Prostate gland (tissue), 2 donors: ENCODE measurements around the gene SNX13. TPM values are rescaled to one million over a fixed set of nuclear protein-coding genes. Genes with fewer than 3 reads are reported as not detected.
"Not testable (repeated sequence)": the region's sequence is repeated elsewhere in the genome, so short reads cannot be mapped to it uniquely, and the experiment has no call there.

Experiments used
- DNase-seq: peaks from one replicate; pipeline ENCODE4 v3.0.0-alpha.2; 2019; ENCODE audit warnings: low spot score
- H3K27ac ChIP-seq, 2 donors: fragments of 200-600 bp; sonication (generic); 2 replicates each; pipeline ENCODE4 v1.5.1; 2017 to 2019
- H3K27me3 ChIP-seq: fragments of 200-600 bp; sonication (generic); replicated peaks from 2 replicates; pipeline ENCODE4 v1.5.1; 2019; ENCODE audit not compliant: insufficient read depth
- H3K36me3 ChIP-seq, 2 donors: fragments of 200-600 bp; sonication (generic); 1 replicate in 1 of 2; 2 replicates in 1 of 2; pipeline versions ENCODE4 v1.5.1 to v1.8.1; 2017 to 2019
- H3K4me1 ChIP-seq: fragments of 200-600 bp; sonication (generic); replicated peaks from 2 replicates; pipeline ENCODE4 v1.5.1; 2019
- H3K4me3 ChIP-seq, 2 donors: fragments of 200-600 bp; sonication (generic); 2 replicates each; pipeline ENCODE4 v1.5.1; 2017 to 2019
- H3K9me3 ChIP-seq: fragments of 200-600 bp; sonication (generic); 2 replicates; pipeline ENCODE4 v1.5.1; 2017
- CTCF ChIP-seq, 4 experiments: fragments of 200-600 bp in 2 of 4; fragments of 450-650 bp in 2 of 4; sonication (generic) in 2 of 4; IDR thresholded peaks; 1 replicate in 3 of 4; 2 replicates in 1 of 4; pipeline ENCODE4 v1.5.1; 2016 to 2019; ENCODE audit warnings: antibody characterized with exemption in 4 of 4, mild to moderate bottlenecking in 2 of 4, moderate library complexity in 2 of 4
- POLR2A ChIP-seq: fragments of 450-650 bp; IDR thresholded peaks from one replicate; pipeline ENCODE4 v1.6.1; 2016; ENCODE audit warnings: antibody characterized with exemption, mild to moderate bottlenecking
- POLR2AphosphoS5 ChIP-seq: sonication (generic); formaldehyde crosslinking; IDR thresholded peaks from one replicate; pipeline ENCODE4 v1.6.1; 2017; ENCODE audit warnings: antibody characterized with exemption
- WGBS: methylation state at CpG from one replicate; pipeline ENCODE4 v1.1.5; 2018; 5-methylcytosine and 5-hydroxymethylcytosine counted together
- intact Hi-C: fragments of 100-400 bp; cut with DNase I; formaldehyde crosslinking; loops from one replicate; pipeline ENCODE4 v1.14.2; 2022
- total RNA-seq, 2 donors: library from RNA; depleted of rRNA; stranded (reverse); fragments of >200 nt; gene quantifications; one replicate each; pipeline ENCODE4 v1.1.0, GENCODE V29; 2016

Gene SNX13
- total RNA-seq, 2 donors from 2014 or later: 46.9 to 63.5 TPM

- Histone ChIP-seq H3K36me3 (no peaks in the 10 kb centered on the region), H3K27me3 (no peaks in the 10 kb centered on the region), H3K4me1 (no peaks in the 10 kb centered on the region), H3K4me3 (no peak overlapping the region), H3K27ac (no peak overlapping the region), H3K9me3 (no peaks in the 10 kb centered on the region)
- WGBS: 89% methylated on average over 5 of the region's 5 CpGs
- TF ChIP-seq POLR2A (no peak), CTCF (IDR thresholded peaks at IDR 0.05) (no peak), POLR2AphosphoS5 (no peak)
- no peak for DNase-seq
- intact Hi-C loops: no loop called here
Measured at GRCh38 chr7:17912536-17913235, 27.6 kb downstream of the SNX13 start.

DNA sequence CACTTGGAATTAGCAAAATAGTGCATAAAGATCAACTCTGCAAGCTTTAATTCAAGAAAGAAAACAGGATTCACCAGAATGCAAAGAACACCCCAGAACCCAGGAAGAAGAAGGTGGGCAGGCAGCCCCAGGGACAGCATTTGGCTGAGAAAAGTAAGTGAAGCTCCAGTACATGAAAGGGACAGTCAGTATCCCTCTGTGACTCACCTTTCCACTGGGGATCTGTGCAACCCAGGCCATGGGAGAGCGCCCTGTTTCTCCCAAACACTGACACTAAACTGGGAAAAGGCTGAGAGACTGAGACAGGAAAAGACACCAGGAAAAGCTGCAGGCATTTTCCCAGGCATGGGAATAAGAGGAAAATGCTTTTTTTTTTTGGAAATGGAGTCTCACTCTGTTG lies 28.2 kb downstream of the SNX13 start:
- H3K27ac ChIP-seq: no peak overlapping the region
- DNase-seq: no peak
- 62% methylated on average over 1 of the region's 1 CpG for WGBS
- H3K4me3 ChIP-seq: no peak overlapping the region
- no peaks in the 10 kb centered on the region for H3K4me1 ChIP-seq
- no peaks in the 10 kb centered on the region for H3K36me3 ChIP-seq
- TF ChIP-seq POLR2AphosphoS5: no peak
- TF ChIP-seq POLR2A: no peak
- TF ChIP-seq CTCF (IDR thresholded peaks at IDR 0.05): no peak
- H3K9me3 ChIP-seq: no peaks in the 10 kb centered on the region
- intact Hi-C loops: no loop called here
- no peaks in the 10 kb centered on the region for H3K27me3 ChIP-seq

DNA sequence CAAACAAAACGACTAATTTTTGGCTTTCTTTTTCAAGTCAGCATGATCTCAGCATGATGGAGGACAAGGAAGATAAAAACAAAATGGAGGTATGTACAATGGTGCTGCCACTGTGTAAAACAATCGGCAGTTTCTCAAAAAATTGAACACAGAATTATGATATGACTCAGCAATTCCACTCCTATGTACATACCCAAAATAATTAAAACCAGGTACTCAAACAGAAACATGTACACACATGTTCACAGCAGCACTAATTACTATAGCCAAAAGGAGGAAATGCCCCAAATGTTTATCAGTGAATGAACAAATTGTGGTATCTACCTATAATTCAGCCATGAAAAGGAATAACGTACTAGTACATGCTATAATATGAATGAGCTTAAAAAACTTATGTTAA lies 29.9 kb downstream of the SNX13 start:
- Histone ChIP-seq H3K27ac (no peak overlapping the region), H3K4me1 (no peaks in the 10 kb centered on the region), H3K4me3 (no peak overlapping the region), H3K9me3 (no peaks in the 10 kb centered on the region), H3K27me3 (no peaks in the 10 kb centered on the region), H3K36me3 (no peaks in the 10 kb centered on the region)
- TF ChIP-seq CTCF (IDR thresholded peaks at IDR 0.05) (no peak), POLR2AphosphoS5 (no peak), POLR2A (no peak)
- 89% methylated on average over 3 of the region's 3 CpGs for WGBS
- no peak for DNase-seq
- intact Hi-C loops: no loop called here

- H3K9me3 ChIP-seq, H3K4me3 ChIP-seq, intact Hi-C loops, H3K27me3 ChIP-seq, H3K36me3 ChIP-seq, DNase-seq, H3K4me1 ChIP-seq, H3K27ac ChIP-seq: not testable (repeated sequence)
- WGBS: 85% methylated on average over 4 of the region's 4 CpGs
Measured at GRCh38 chr7:17909310-17909709, 31.0 kb downstream of the SNX13 start.

- no peak for TF ChIP-seq POLR2A
- TF ChIP-seq POLR2AphosphoS5: no peak
- TF ChIP-seq CTCF (IDR thresholded peaks at IDR 0.05): no peak
- DNase-seq: no peak
- intact Hi-C loops: no loop called here
- Histone ChIP-seq H3K9me3 (no peaks in the 10 kb centered on the region), H3K4me1 (no peaks in the 10 kb centered on the region), H3K27me3 (no peaks in the 10 kb centered on the region), H3K27ac (no peak overlapping the region), H3K4me3 (no peak overlapping the region), H3K36me3 (no peaks in the 10 kb centered on the region)
- WGBS: 96% methylated on average over 1 of the region's 1 CpG
Measured at GRCh38 chr7:17907014-17907413, 33.3 kb downstream of the SNX13 start.
